ENCODE measurements around the gene BRINP1. TPM values are rescaled to one million over a fixed set of nuclear protein-coding genes. Genes with fewer than 3 reads are reported as not detected.

Gene BRINP1
- total and polyA plus RNA-seq, 2 of the 8 experiments (the other 6 are each of a cell fraction or from before 2014, with no cell fraction given): 19.5 to 20.5 TPM

DNA sequence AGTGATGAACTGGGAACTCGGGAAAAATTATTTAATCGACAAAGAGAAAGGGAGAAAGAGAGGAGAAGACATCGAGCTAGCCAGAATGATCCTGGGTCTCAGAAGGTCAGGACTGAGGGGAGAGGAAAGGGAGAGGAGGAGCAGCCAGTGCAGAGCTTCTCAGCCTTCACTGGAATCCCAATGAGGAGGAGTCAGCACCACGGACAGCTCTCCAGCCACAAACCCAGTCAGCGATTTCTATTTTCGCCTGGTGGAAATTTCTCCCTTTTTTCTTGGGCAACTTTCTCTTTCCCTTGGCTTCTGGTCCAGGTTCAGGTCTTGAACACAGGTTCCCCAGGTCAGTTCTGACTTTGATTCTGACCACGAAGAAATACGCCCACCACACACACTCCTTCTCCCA, 1.6 kb upstream of the BRINP1 start (continued):
- TF ChIP-seq CHD7 (IDR thresholded peaks at IDR 0.05; ENCODE audit: insufficient replicate concordance, low read length) (no peak), TEAD4 (IDR thresholded peaks at IDR 0.05; ENCODE audit: low read depth, low read length) (peak; percentile 73), TCF12 (IDR thresholded peaks at IDR 0.05; ENCODE audit: low read depth, low read length) (no peak), HDAC2 (IDR thresholded peaks at IDR 0.05; ENCODE audit: borderline replicate concordance in 1 of 2, low read depth in 2 of 2, low read length in 2 of 2) (0 out of 4 replicates have a peak, but pooled peaks of 1 of the 2 experiments have one; percentile 44), ATF3 (IDR thresholded peaks at IDR 0.05; ENCODE audit: insufficient read depth, low read depth, low read length) (no peak), SAP30 (IDR thresholded peaks at IDR 0.05; ENCODE audit: insufficient read depth, insufficient replicate concordance, low read length) (peak; percentile 43), MAFK (IDR thresholded peaks at IDR 0.05; ENCODE audit: low read depth, low read length) (peak; percentile 85), RFX5 (IDR thresholded peaks at IDR 0.05; ENCODE audit: borderline replicate concordance, low read depth, low read length) (no peak), SIN3A (conservative IDR thresholded peaks at IDR 0.05 in 1 of 2, IDR thresholded peaks at IDR 0.05 in 1 of 2; ENCODE audit: low read depth in 1 of 2, low read length in 2 of 2) (peak; percentile 91 to 97)
